Lung (tissue), 12 donors: ENCODE measurements around the gene ANKRD52. TPM values are rescaled to one million over a fixed set of nuclear protein-coding genes. Genes with fewer than 3 reads are reported as not detected.
"Not testable (repeated sequence)": the region's sequence is repeated elsewhere in the genome, so short reads cannot be mapped to it uniquely, and the experiment has no call there.

Experiments
- ATAC-seq: fragments of 200-7000 bp; cut with Tn5 transposase; one replicate; pipeline ENCODE4 v1.9.1; 2020; ENCODE audit warnings: moderate number of reproducible peaks; ENCODE audit not compliant: insufficient read depth, low FRiP score
- DNase-seq, 3 donors: peaks; one replicate each; pipeline ENCODE4 v3.0.0-alpha.2; 2013 to 2017
- H3K27ac ChIP-seq, 2 donors: one replicate each; pipeline ENCODE4 v1.5.1; 2013; ENCODE audit warnings: mild to moderate bottlenecking in 2 of 2, moderate library complexity in 2 of 2, control low read depth in 1 of 2, inconsistent platforms in 1 of 2, low read depth in 1 of 2, low read length in 1 of 2
- H3K27me3 ChIP-seq, 3 donors: one replicate each; pipeline ENCODE4 v1.5.1; 2013; ENCODE audit warnings: low read length in 2 of 3; ENCODE audit not compliant: control insufficient read depth in 3 of 3, insufficient read depth in 3 of 3
- H3K36me3 ChIP-seq, 4 donors: one replicate each; pipeline ENCODE4 v1.5.1; 2013; ENCODE audit warnings: low read length in 4 of 4, mild to moderate bottlenecking in 1 of 4, moderate library complexity in 1 of 4; ENCODE audit not compliant: control insufficient read depth in 4 of 4, insufficient read depth in 4 of 4
- H3K4me1 ChIP-seq, 5 donors: one replicate each; pipeline ENCODE4 v1.5.1; 2013; ENCODE audit warnings: low read length in 5 of 5, mild to moderate bottlenecking in 2 of 5, moderate library complexity in 1 of 5; ENCODE audit not compliant: control insufficient read depth in 5 of 5, insufficient read depth in 5 of 5
- H3K4me3 ChIP-seq: one replicate; pipeline ENCODE4 v1.5.1; 2013; ENCODE audit warnings: mild to moderate bottlenecking, control low read depth, moderate library complexity
- H3K9ac ChIP-seq, 2 donors: one replicate each; pipeline ENCODE4 v1.5.1; 2013; ENCODE audit warnings: low read length in 2 of 2, control low read depth in 1 of 2; ENCODE audit not compliant: insufficient read depth in 1 of 2
- H3K9me3 ChIP-seq, 4 donors: one replicate each; pipeline ENCODE4 v1.5.1; 2013; ENCODE audit warnings: low read length in 3 of 4, mild to moderate bottlenecking in 1 of 4, moderate library complexity in 1 of 4; ENCODE audit not compliant: control insufficient read depth in 4 of 4, insufficient read depth in 3 of 4
- WGBS, 2 donors: extraction: QIAGEN DNeasy Blood & Tissue Kit; methylation state at CpG; one replicate each; pipeline ENCODE4 v1.1.7; 2013; 5-methylcytosine and 5-hydroxymethylcytosine counted together
- polyA plus RNA-seq, 2 donors: library from polyadenylated mRNA; stranded (reverse); fragments of 200-250 nt; gene quantifications; one replicate each; pipeline ENCODE4 v1.2.1, GENCODE V29; 2013
- total RNA-seq, 2 donors: library from RNA; depleted of rRNA in 1 of 2; stranded (reverse); fragments of >200 nt in 1 of 2; gene quantifications; one replicate each; pipeline ENCODE4 v1.2.1, GENCODE V29; 2014 to 2021
- TF ChIP-seq, protein P1 (sequence below): IDR thresholded peaks from 2 replicates; pipeline ENCODE4 v1.5.1; 2012; ENCODE audit warnings: mild to moderate bottlenecking; ENCODE audit errors: control extremely low read depth, extremely low read depth
- donor health status: control.
- donor health status: control.
- donor health status: Bipolar disorder and iron deficiency.
- donor health status: healthy.
- donor health status: DM: yes; HTN: yes; CAD: no.

The ANKRD52 gene
- total and polyA plus RNA-seq, 4 donors, result 9.2 to 38.1 (median 17.9) TPM

DNA sequence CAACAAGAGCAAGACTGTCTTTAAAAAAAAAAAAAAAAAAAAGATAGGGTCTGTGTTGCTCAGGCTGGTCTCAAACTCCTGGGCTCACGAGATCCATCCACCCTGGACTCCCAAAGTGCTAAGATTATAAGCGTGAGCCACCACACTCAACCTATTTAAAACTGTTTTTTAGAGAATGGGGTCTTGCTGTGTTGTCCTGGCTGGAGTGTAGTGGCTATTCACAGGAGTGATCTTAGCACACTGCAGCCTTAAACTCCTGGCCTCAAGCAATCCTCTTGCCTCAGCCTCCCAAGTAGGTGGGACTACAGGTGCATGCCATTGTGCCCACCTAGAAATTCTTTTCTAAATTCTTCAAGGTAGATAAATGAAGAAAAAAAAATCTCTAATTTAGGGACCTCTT lies 16.1 kb upstream of the ANKRD52 start:
- no peaks in the 10 kb centered on the region for H3K9me3 ChIP-seq
- ATAC-seq (no peak), DNase-seq (no peak)
- 95 to 97% methylated on average over 2 of the region's 2 CpGs for WGBS, 2 donors
- H3K36me3 ChIP-seq, result peaks cover 23 to 39% (median 34%) of the 10 kb centered on the region in 4 donors
- no peak overlapping the region for H3K27ac ChIP-seq
- TF ChIP-seq, protein P1, sequence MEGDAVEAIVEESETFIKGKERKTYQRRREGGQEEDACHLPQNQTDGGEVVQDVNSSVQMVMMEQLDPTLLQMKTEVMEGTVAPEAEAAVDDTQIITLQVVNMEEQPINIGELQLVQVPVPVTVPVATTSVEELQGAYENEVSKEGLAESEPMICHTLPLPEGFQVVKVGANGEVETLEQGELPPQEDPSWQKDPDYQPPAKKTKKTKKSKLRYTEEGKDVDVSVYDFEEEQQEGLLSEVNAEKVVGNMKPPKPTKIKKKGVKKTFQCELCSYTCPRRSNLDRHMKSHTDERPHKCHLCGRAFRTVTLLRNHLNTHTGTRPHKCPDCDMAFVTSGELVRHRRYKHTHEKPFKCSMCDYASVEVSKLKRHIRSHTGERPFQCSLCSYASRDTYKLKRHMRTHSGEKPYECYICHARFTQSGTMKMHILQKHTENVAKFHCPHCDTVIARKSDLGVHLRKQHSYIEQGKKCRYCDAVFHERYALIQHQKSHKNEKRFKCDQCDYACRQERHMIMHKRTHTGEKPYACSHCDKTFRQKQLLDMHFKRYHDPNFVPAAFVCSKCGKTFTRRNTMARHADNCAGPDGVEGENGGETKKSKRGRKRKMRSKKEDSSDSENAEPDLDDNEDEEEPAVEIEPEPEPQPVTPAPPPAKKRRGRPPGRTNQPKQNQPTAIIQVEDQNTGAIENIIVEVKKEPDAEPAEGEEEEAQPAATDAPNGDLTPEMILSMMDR, result no peak
- H3K9ac ChIP-seq, result no peak overlapping the region
- no peak overlapping the region for H3K4me3 ChIP-seq
- no peaks in the 10 kb centered on the region for H3K27me3 ChIP-seq
- H3K4me1 ChIP-seq, result peaks cover 0 to 3% (median 0%) of the 10 kb centered on the region in 5 donors

DNA sequence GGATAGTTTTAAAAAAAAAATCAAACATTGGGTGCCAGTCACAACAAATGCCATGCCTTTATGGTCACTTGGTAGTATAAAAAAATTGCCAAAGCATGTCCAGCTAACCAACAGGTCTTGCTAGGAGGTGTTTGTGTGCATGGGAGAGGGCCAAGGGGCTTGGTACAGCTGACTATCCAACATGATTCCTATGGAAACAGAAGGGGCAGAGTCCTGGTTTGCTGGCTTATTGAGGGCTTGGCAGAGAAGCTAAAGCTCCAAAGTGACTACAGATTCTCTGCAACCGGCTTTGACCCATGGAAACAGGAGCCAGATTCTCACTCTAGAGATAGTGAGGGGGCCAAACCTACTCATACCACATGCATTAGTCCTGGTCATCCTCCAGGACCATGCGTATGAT lies 14.3 kb upstream of the ANKRD52 start:
- H3K4me3 ChIP-seq, H3K27ac ChIP-seq, H3K9ac ChIP-seq, ATAC-seq, H3K27me3 ChIP-seq, H3K9me3 ChIP-seq, H3K4me1 ChIP-seq, DNase-seq: not testable (repeated sequence)
- WGBS, 2 donors, result 85 to 96% methylated on average over 2 of the region's 2 CpGs
- H3K36me3 ChIP-seq, result peaks cover 23 to 34% (median 30%) of the 10 kb centered on the region in 4 donors

DNA sequence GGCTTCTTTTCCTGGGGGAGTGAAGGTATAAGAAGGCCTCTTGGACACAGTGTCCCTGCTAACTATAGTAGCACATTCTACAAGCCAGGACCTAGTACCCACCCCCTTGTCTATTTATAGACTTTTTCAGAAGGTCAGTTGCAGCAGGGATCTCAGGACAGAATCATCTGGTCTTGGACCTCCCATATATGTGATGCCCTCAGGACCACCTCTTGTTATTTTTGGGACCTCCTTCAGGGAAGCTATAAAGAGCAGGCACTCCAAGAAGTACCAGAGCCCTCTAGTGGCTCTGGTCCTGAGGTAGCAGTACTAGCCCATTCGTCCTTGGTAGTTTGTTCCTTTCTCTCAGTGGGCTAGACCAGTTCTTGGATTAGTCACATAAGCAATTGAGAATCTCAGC lies 12.8 kb upstream of the ANKRD52 start:
- Histone ChIP-seq H3K36me3 (peaks cover 22 to 32% (median 28%) of the 10 kb centered on the region in 4 donors), H3K9me3 (no peaks in the 10 kb centered on the region), H3K27ac (peak overlapping the region in 1 of 2 donors; percentile 95), H3K27me3 (no peaks in the 10 kb centered on the region), H3K9ac (no peak overlapping the region), H3K4me1 (peaks cover 0 to 7% (median 4%) of the 10 kb centered on the region in 5 donors), H3K4me3 (no peak overlapping the region)
- 27 to 32% methylated on average over 1 of the region's 1 CpG for WGBS, 2 donors
- DNase-seq, result peak in 2 of 3 donors; percentile 28 to 33
- TF ChIP-seq, protein P1, result no peak
- no peak for ATAC-seq

DNA sequence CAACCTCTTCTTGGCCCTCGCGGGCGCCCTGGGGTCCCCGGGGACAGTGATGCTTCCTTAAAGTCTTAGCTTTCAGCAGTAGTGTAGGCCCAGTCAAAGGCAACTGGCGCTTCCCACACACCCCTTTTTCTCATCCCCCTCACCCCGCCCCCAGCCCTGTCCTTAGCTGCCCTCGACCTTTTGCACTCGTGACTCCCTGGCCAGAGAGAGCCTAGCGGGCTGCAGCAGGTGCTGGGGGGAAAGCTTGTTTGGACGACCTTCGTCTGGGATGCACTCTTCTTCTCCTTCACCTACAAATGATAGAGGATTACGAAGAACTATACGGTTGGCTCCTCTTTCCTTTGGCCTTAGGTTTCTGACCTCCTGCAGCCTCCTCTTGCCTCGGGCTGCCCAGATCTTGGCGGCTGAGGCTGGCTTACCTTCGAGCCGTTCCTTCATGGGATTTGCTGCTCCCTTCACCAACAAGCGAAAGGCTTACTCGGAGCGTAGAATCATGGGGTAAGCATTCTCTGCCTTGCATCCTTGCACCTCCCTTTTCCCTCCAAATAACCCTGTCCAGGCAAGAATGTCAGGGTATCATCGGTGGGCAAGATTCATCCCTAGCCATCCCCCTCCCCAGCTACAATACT lies 9.4 kb upstream of the ANKRD52 start:
- peak overlapping the region; percentile 84 to 99 for H3K27ac ChIP-seq
- peaks cover 2 to 8% (median 4%) of the 10 kb centered on the region in 4 donors for H3K36me3 ChIP-seq
- H3K27me3 ChIP-seq, result no peaks in the 10 kb centered on the region
- no peak for ATAC-seq
- H3K9ac ChIP-seq, result peak overlapping the region in 1 of 2 donors; percentile 76
- TF ChIP-seq, protein P1, result no peak
- DNase-seq, result no peak
- no peaks in the 10 kb centered on the region for H3K9me3 ChIP-seq
- peaks cover 0 to 7% (median 4%) of the 10 kb centered on the region in 5 donors for H3K4me1 ChIP-seq
- WGBS, 2 donors, result 31 to 41% methylated on average over 21 of the region's 21 CpGs
- H3K4me3 ChIP-seq, result peak overlapping the region; percentile 83
